Measurements from ENCODE around the gene LAD1.

DNA sequence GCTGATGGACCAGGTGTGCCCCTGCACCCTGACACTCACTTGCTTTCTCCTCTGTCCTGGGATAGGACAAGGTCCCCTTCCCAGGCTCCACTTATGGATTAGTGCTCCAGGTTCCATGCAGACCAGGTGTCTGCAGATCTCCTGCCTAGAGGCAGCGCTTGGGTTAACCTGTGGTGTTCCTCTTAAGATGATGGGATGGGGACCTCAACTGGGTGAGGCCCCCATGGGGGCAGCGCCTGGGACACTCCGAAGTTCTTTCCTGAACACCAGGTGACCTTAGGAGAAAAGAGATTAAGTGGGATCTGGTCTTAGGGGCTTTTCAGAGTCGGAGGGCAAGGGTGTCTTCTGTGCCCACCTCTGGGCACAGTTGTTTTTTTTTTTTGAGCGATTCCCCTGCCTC is 42.9 kb downstream of the LAD1 start:
- TF ChIP-seq POLR2AphosphoS5 (IDR thresholded peaks at IDR 0.05; ENCODE audit: low read depth, low read length): no peak
- TF ChIP-seq POLR2A (IDR thresholded peaks at IDR 0.05; ENCODE audit: low read depth, low read length): no peak
